ENCODE results near the gene OR51T1.
"Not testable (repeated sequence)": the region's sequence is repeated elsewhere in the genome, so short reads cannot be mapped to it uniquely, and the experiment has no call there.

Gene OR51T1

GRCh38 chr11:4881860-4882500 lies at the start of gene OR51T1:
TSS of gene OR51T1 (plus strand) at chr11:4881900. CDS start at chr11:4881900, 0 bp downstream.
- DNase-seq = no peak

GRCh38 chr11:4839851-4840549 lies 41.7 kb upstream of the OR51T1 start:
- DNase-seq = no peak

GRCh38 chr11:4848908-4849532 lies 32.7 kb upstream of the OR51T1 start, which contains the start of gene OR51S1:
TSS of gene OR51S1 (minus strand) at chr11:4849208. CDS start at chr11:4849208, 0 bp downstream.
- no peak for DNase-seq

GRCh38 chr11:4851033-4851432 lies 30.7 kb upstream of the OR51T1 start:
- DNase-seq = no peak

GRCh38 chr11:4854286-4854685 lies 27.4 kb upstream of the OR51T1 start:
- DNase-seq = not testable (repeated sequence)

GRCh38 chr11:4862447-4863236 lies 19.1 kb upstream of the OR51T1 start:
- no peak for DNase-seq

- DNase-seq = no peak
Measured at GRCh38 chr11:4863876-4864275, 17.8 kb upstream of the OR51T1 start.

GRCh38 chr11:4865855-4866254 lies 15.8 kb upstream of the OR51T1 start:
- DNase-seq = no peak

GRCh38 chr11:4881188-4881587 lies 512 bp upstream of the OR51T1 start:
- no peak for DNase-seq

GRCh38 chr11:4882543-4882942 lies 843 bp downstream of the OR51T1 start:
- DNase-seq = no peak

- DNase-seq = no peak
Measured at GRCh38 chr11:4884361-4884760, 2.7 kb downstream of the OR51T1 start.

- DNase-seq = no peak
Measured at GRCh38 chr11:4886186-4886585, 4.5 kb downstream of the OR51T1 start.

GRCh38 chr11:4887591-4887990 lies 5.9 kb downstream of the OR51T1 start:
- DNase-seq = no peak

GRCh38 chr11:4890279-4890678 lies 8.6 kb downstream of the OR51T1 start:
- DNase-seq = no peak

- no peak for DNase-seq
Measured at GRCh38 chr11:4891996-4892640, 10.4 kb downstream of the OR51T1 start.

GRCh38 chr11:4903484-4903883 lies 21.8 kb downstream of the OR51T1 start, which contains the start of gene OR51A7:
TSS of gene OR51A7 (plus strand) at chr11:4903783. CDS start at chr11:4907370, 3,587 bp downstream.
- no peak for DNase-seq

GRCh38 chr11:4916581-4916980 lies 34.9 kb downstream of the OR51T1 start:
- DNase-seq = no peak

- DNase-seq = no peak
Measured at GRCh38 chr11:4919250-4919649, 37.5 kb downstream of the OR51T1 start, which contains the start of gene OR51G2. TSS of gene OR51G2 (minus strand) at chr11:4919350. CDS start at chr11:4915663, 3,687 bp downstream.

GRCh38 chr11:4921796-4922195 lies 40.1 kb downstream of the OR51T1 start:
- DNase-seq = no peak

GRCh38 chr11:4922304-4922703 lies 40.6 kb downstream of the OR51T1 start:
- DNase-seq = no peak

GRCh38 chr11:4924239-4924638 lies 42.5 kb downstream of the OR51T1 start, which contains the start of gene OR51G1:
TSS of gene OR51G1 (minus strand) at chr11:4924339. CDS start at chr11:4924339, 0 bp downstream.
- DNase-seq = no peak

- DNase-seq = no peak
Measured at GRCh38 chr11:4926608-4927007, 44.9 kb downstream of the OR51T1 start.
